Heart right ventricle (tissue), 16 donors: Measurements from ENCODE around the gene KDM5A. TPM values are rescaled to one million over a fixed set of nuclear protein-coding genes. Genes with fewer than 3 reads are reported as not detected.

Experiments
- ATAC-seq, 8 donors: fragments of 200-7000 bp; cut with Tn5 transposase; one replicate each; pipeline ENCODE4 v1.9.1; 2020; ENCODE audit warnings: mild to moderate bottlenecking in 8 of 8, moderate library complexity in 8 of 8, moderate number of reproducible peaks in 1 of 8
- DNase-seq, 2 donors: peaks; one replicate each; pipeline ENCODE4 v3.0.0-alpha.2; 2020
- H3K27ac ChIP-seq, 10 donors: fragments of 200-600 bp; sonication (generic) in 2 of 10; one replicate each; pipeline versions ENCODE4 v1.5.0 to v1.8.0; 2020 to 2022; ENCODE audit warnings: mild to moderate bottlenecking in 3 of 10
- H3K27me3 ChIP-seq, 7 donors: fragments of 200-600 bp; one replicate each; pipeline ENCODE4 v1.8.0; 2021 to 2022; ENCODE audit warnings: mild to moderate bottlenecking in 2 of 7
- H3K36me3 ChIP-seq, 9 donors: fragments of 200-600 bp; sonication (generic) in 1 of 9; one replicate each; pipeline versions ENCODE4 v1.5.0 to v1.8.0; 2020 to 2022; ENCODE audit warnings: mild to moderate bottlenecking in 2 of 9
- H3K4me1 ChIP-seq, 9 donors: fragments of 200-600 bp; sonication (generic) in 1 of 9; one replicate each; pipeline versions ENCODE4 v1.5.0 to v1.8.0; 2020 to 2022; ENCODE audit warnings: mild to moderate bottlenecking in 4 of 9
- H3K4me3 ChIP-seq, 10 donors: fragments of 200-600 bp; sonication (generic) in 2 of 10; one replicate each; pipeline versions ENCODE4 v1.5.0 to v1.8.0; 2020 to 2022; ENCODE audit warnings: mild to moderate bottlenecking in 7 of 10, moderate library complexity in 2 of 10
- H3K9me3 ChIP-seq, 11 donors: fragments of 200-600 bp in 10 of 11; sonication (generic) in 2 of 11; one replicate each; pipeline versions ENCODE4 v1.5.0 to v1.8.0; 2013 to 2022; ENCODE audit warnings: mild to moderate bottlenecking in 2 of 11, control low read depth in 1 of 11, moderate library complexity in 1 of 11
- WGBS, 2 donors: extraction: QIAGEN DNeasy Blood & Tissue Kit; methylation state at CpG; one replicate each; pipeline ENCODE4 v1.1.7; 2013; ENCODE audit warnings: inconsistent platforms in 1 of 2; 5-methylcytosine and 5-hydroxymethylcytosine counted together
- intact Hi-C, 10 donors: fragments of 100-400 bp; cut with DNase I; formaldehyde crosslinking; loops; one replicate each; pipeline versions ENCODE4 v1.11.1 to v1.14.2; 2022
- polyA plus RNA-seq, 2 donors: library from polyadenylated mRNA; stranded (reverse); fragments of 200-250 nt; gene quantifications; one replicate each; pipeline ENCODE4 v1.2.3, GENCODE V29; 2013
- total RNA-seq, 10 donors: library from RNA; stranded (reverse); fragmentation: NEBNext Ultra II Directional in 3 of 10; extraction: Animal tissue kit (Norgen Biotek cat#: 25700) in 3 of 10; gene quantifications; one replicate each; pipeline versions ENCODE4 v1.2.1 to v1.2.4, GENCODE V29; 2021 to 2023
- TF ChIP-seq, protein P1 (sequence below), 9 donors: fragments of 200-600 bp; sonication (generic) in 2 of 9; IDR thresholded peaks; one replicate each; pipeline versions ENCODE4 v1.5.0 to v1.8.0; 2021 to 2022; ENCODE audit warnings: antibody characterized with exemption in 9 of 9, mild to moderate bottlenecking in 5 of 9, moderate library complexity in 1 of 9
- donor health status: Arrhythmogenic right ventricular cardiomyopathy.
- donor health status: ischemic (EF 13 %, LVEDD 7.1; RV severe dilation, severe dysfunction).
- donor health status: healthy with polysubstance abuse.
- donor health status: DM: no; HTN: yes; CAD: no.
- donor health status: DM: no; HTN: no; CAD: no.
- donor health status: ischemic (EF 25% LVEDD 6.9; RV normal size, moderate dysfunction).
- donor health status: ischemic (EF 25% LVEDD 5.7; RV mildly dilated, moderate dysfunction).
- donor health status: healthy.
- donor health status: DM: yes; HTN: yes; CAD: no.
- donor health status: Ischemic cardiomyopathy.
- donor health status: ischemic (EF 35%, LVEDD 5.7; RV mildly dilated, moderate dysfunction).
- donor health status: nonischemic (EF 11% LVEDD 7.7; RV severe dilation, severe dysfunction).
- donor health status: DM: yes; HTN: yes; CAD: no.
- donor health status: PGD.
- donor health status: ischemic (EF 29% LVEDD 5.4; RV normal size, mild dysfunction).
- donor health status: nonischemic (EF 23%, LVEDD 6.1; RV moderate dilation, normal function).

Gene KDM5A
- total and polyA plus RNA-seq, 12 donors = 3.0 to 46.0 (median 33.3) TPM

- no peak for DNase-seq
- intact Hi-C loops = no loop called here
- Histone ChIP-seq H3K9me3 (no peaks in the 10 kb centered on the region), H3K4me1 (no peaks in the 10 kb centered on the region), H3K4me3 (no peak overlapping the region), H3K27me3 (peaks cover 0 to 14% (median 6%) of the 10 kb centered on the region in 7 donors), H3K27ac (no peak overlapping the region), H3K36me3 (no peaks in the 10 kb centered on the region)
- WGBS, 2 donors = 68 to 77% methylated on average over 3 of the region's 3 CpGs
- ATAC-seq = no peak
- TF ChIP-seq, protein P1, sequence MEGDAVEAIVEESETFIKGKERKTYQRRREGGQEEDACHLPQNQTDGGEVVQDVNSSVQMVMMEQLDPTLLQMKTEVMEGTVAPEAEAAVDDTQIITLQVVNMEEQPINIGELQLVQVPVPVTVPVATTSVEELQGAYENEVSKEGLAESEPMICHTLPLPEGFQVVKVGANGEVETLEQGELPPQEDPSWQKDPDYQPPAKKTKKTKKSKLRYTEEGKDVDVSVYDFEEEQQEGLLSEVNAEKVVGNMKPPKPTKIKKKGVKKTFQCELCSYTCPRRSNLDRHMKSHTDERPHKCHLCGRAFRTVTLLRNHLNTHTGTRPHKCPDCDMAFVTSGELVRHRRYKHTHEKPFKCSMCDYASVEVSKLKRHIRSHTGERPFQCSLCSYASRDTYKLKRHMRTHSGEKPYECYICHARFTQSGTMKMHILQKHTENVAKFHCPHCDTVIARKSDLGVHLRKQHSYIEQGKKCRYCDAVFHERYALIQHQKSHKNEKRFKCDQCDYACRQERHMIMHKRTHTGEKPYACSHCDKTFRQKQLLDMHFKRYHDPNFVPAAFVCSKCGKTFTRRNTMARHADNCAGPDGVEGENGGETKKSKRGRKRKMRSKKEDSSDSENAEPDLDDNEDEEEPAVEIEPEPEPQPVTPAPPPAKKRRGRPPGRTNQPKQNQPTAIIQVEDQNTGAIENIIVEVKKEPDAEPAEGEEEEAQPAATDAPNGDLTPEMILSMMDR (IDR thresholded peaks at IDR 0.05) = no peak
Measured at GRCh38 chr12:256958-257357, 132.2 kb downstream of the KDM5A start.

- Histone ChIP-seq H3K27ac (no peak overlapping the region), H3K27me3 (peaks cover 0 to 14% (median 6%) of the 10 kb centered on the region in 7 donors), H3K36me3 (no peaks in the 10 kb centered on the region), H3K4me3 (no peak overlapping the region), H3K4me1 (no peaks in the 10 kb centered on the region), H3K9me3 (no peaks in the 10 kb centered on the region)
- intact Hi-C loops = no loop called here
- TF ChIP-seq, protein P1 (IDR thresholded peaks at IDR 0.05) = no peak
- DNase-seq (no peak), ATAC-seq (no peak)
- WGBS, 2 donors = 91 to 92% methylated on average over 6 of the region's 6 CpGs
Measured at GRCh38 chr12:256225-256624, 132.9 kb downstream of the KDM5A start.

DNA sequence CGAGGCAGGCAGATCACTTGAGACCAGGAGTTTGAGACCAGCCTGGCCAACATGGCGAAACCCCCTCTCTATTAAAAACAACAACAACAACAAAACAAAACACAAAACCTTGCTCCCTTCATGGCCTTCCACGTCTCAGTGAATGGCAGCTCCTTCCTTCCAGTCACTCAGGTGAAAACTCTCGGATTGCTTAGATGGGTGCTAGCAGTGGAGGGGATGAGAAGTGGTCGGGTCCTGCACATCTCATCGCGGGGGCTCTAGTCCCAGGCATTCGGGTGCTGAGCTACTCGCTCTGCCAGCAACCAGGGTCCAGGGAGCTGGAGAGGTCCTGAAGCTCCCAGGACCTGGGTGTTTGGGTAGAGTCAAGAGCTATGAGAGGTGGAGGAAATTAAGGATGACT is 134.2 kb downstream of the KDM5A start:
- TF ChIP-seq, protein P1 (IDR thresholded peaks at IDR 0.05) = no peak
- ATAC-seq = no peak
- DNase-seq = no peak
- 81 to 87% methylated on average over 9 of the region's 9 CpGs for WGBS, 2 donors
- Histone ChIP-seq H3K27me3 (peaks cover 0 to 14% (median 2%) of the 10 kb centered on the region in 7 donors), H3K4me1 (no peaks in the 10 kb centered on the region), H3K36me3 (no peaks in the 10 kb centered on the region), H3K4me3 (no peak overlapping the region), H3K27ac (no peak overlapping the region), H3K9me3 (no peaks in the 10 kb centered on the region)
- intact Hi-C loops = no loop called here

- peaks cover 0 to 14% (median 0%) of the 10 kb centered on the region in 7 donors for H3K27me3 ChIP-seq
- no peak for DNase-seq
- no peaks in the 10 kb centered on the region for H3K4me1 ChIP-seq
- intact Hi-C loops = no loop called here
- TF ChIP-seq, protein P1 (IDR thresholded peaks at IDR 0.05) = no peak
- H3K4me3 ChIP-seq = no peak overlapping the region
- no peaks in the 10 kb centered on the region for H3K36me3 ChIP-seq
- no peaks in the 10 kb centered on the region for H3K9me3 ChIP-seq
- ATAC-seq = no peak
- WGBS, 2 donors = 56 to 61% methylated on average over 10 of the region's 10 CpGs
- no peak overlapping the region for H3K27ac ChIP-seq
Measured at GRCh38 chr12:254039-254438, 135.1 kb downstream of the KDM5A start.
